Measurements from ENCODE around the gene MBTPS1. TPM values are rescaled to one million over a fixed set of nuclear protein-coding genes. Genes with fewer than 3 reads are reported as not detected.

The MBTPS1 gene
- total and polyA plus RNA-seq, 2 experiments from 2014 or later, result 18.1 to 49.3 TPM

DNA sequence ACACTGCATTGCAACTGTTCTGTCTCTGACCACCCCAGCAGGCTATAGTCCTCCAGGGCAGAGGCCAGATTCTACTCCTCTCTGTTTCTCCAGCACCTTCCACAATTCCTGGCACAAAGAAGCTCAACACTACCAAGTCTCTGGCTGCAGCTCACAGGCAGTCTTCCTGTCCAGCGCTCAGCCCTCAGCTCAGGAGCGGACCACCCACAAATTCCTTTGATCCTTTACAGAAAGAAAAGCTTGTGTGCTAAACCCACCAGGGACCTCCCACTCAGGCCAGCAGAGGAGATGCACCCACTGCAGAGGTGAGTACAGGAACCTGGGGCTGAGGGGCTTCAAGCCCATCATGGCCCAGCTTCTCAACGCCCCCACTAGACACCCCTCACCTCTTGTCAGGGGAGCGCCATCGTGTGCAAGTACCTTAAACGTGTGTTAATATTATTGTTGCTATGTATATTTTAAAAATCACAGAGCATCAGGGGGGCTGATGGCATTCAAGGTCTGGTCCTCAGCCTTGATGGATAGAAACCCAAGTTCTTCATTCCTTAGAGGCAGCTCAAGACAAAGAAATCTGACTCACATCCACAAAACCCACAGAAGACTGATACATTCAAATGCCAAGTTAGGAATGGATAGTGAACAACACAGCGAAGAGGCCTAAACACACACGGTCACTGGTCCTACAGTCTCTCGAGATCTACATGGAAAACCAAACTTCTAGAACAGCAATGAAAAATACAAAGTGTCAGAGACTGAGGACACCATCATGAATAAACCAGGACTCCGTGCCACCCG is 19.8 kb upstream of the MBTPS1 start:
- Histone ChIP-seq H3K36me3 (ENCODE audit: insufficient read depth) (no peaks in the 10 kb centered on the region; the same call in 1 of the 2 replicates), H3K4me1 (ENCODE audit: insufficient read depth) (peaks cover 43% of the 10 kb centered on the region), H3K9me2 (ENCODE audit: insufficient read depth) (no peaks in the 10 kb centered on the region), H3K27ac (ENCODE audit: low read depth) (no peak overlapping the region; the same call in 1 of the 2 replicates), H3F3A (replicated peaks; ENCODE audit: low read depth) (no peaks in the 10 kb centered on the region), H3K27me3 (ENCODE audit: insufficient read depth) (no peaks in the 10 kb centered on the region), H3K4me2 (no peak overlapping the region), H3K4me3 (no peak overlapping the region), H4K20me1 (replicated peaks; ENCODE audit: insufficient read depth) (peaks cover 14% of the 10 kb centered on the region), H3K79me2 (replicated peaks; ENCODE audit: insufficient read depth) (peaks cover 95% of the 10 kb centered on the region), H2AFZ (no peak overlapping the region)
- no peak for TF ChIP-seq STAT1 (IDR thresholded peaks at IDR 0.05; ENCODE audit: unreplicated experiment)
- no peak for TF ChIP-seq CREB1 (CRISPR knock-in tag; IDR thresholded peaks at IDR 0.05; ENCODE audit: low read depth)
- no peak for TF ChIP-seq NANOG (IDR thresholded peaks at IDR 0.05; ENCODE audit: borderline replicate concordance)
- TF ChIP-seq EZH2phosphoT487 (IDR thresholded peaks at IDR 0.05; ENCODE audit: unreplicated experiment), result no peak
- no peak for TF ChIP-seq ZNF331 (CRISPR knock-in tag; IDR thresholded peaks at IDR 0.05; ENCODE audit: low read depth)
- no peak for TF ChIP-seq EZH2 (IDR thresholded peaks at IDR 0.05; ENCODE audit: low read depth, unreplicated experiment)
- TF ChIP-seq, protein P1, sequence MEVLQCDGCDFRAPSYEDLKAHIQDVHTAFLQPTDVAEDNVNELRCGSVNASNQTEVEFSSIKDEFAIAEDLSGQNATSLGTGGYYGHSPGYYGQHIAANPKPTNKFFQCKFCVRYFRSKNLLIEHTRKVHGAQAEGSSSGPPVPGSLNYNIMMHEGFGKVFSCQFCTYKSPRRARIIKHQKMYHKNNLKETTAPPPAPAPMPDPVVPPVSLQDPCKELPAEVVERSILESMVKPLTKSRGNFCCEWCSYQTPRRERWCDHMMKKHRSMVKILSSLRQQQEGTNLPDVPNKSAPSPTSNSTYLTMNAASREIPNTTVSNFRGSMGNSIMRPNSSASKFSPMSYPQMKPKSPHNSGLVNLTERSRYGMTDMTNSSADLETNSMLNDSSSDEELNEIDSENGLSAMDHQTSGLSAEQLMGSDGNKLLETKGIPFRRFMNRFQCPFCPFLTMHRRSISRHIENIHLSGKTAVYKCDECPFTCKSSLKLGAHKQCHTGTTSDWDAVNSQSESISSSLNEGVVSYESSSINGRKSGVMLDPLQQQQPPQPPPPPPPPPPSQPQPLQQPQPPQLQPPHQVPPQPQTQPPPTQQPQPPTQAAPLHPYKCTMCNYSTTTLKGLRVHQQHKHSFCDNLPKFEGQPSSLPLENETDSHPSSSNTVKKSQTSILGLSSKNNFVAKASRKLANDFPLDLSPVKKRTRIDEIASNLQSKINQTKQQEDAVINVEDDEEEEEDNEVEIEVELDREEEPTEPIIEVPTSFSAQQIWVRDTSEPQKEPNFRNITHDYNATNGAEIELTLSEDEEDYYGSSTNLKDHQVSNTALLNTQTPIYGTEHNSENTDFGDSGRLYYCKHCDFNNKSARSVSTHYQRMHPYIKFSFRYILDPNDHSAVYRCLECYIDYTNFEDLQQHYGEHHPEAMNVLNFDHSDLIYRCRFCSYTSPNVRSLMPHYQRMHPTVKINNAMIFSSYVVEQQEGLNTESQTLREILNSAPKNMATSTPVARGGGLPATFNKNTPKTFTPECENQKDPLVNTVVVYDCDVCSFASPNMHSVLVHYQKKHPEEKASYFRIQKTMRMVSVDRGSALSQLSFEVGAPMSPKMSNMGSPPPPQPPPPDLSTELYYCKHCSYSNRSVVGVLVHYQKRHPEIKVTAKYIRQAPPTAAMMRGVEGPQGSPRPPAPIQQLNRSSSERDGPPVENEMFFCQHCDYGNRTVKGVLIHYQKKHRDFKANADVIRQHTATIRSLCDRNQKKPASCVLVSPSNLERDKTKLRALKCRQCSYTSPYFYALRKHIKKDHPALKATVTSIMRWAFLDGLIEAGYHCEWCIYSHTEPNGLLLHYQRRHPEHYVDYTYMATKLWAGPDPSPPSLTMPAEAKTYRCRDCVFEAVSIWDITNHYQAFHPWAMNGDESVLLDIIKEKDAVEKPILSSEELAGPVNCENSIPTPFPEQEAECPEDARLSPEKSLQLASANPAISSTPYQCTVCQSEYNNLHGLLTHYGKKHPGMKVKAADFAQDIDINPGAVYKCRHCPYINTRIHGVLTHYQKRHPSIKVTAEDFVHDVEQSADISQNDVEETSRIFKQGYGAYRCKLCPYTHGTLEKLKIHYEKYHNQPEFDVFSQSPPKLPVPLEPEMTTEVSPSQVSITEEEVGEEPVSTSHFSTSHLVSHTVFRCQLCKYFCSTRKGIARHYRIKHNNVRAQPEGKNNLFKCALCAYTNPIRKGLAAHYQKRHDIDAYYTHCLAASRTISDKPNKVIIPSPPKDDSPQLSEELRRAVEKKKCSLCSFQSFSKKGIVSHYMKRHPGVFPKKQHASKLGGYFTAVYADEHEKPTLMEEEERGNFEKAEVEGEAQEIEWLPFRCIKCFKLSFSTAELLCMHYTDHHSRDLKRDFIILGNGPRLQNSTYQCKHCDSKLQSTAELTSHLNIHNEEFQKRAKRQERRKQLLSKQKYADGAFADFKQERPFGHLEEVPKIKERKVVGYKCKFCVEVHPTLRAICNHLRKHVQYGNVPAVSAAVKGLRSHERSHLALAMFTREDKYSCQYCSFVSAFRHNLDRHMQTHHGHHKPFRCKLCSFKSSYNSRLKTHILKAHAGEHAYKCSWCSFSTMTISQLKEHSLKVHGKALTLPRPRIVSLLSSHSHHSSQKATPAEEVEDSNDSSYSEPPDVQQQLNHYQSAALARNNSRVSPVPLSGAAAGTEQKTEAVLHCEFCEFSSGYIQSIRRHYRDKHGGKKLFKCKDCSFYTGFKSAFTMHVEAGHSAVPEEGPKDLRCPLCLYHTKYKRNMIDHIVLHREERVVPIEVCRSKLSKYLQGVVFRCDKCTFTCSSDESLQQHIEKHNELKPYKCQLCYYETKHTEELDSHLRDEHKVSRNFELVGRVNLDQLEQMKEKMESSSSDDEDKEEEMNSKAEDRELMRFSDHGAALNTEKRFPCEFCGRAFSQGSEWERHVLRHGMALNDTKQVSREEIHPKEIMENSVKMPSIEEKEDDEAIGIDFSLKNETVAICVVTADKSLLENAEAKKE (CRISPR knock-in tag; IDR thresholded peaks at IDR 0.05), result no peak
- TF ChIP-seq ZNF114 (CRISPR knock-in tag; IDR thresholded peaks at IDR 0.05), result no peak
- TF ChIP-seq, protein P2, sequence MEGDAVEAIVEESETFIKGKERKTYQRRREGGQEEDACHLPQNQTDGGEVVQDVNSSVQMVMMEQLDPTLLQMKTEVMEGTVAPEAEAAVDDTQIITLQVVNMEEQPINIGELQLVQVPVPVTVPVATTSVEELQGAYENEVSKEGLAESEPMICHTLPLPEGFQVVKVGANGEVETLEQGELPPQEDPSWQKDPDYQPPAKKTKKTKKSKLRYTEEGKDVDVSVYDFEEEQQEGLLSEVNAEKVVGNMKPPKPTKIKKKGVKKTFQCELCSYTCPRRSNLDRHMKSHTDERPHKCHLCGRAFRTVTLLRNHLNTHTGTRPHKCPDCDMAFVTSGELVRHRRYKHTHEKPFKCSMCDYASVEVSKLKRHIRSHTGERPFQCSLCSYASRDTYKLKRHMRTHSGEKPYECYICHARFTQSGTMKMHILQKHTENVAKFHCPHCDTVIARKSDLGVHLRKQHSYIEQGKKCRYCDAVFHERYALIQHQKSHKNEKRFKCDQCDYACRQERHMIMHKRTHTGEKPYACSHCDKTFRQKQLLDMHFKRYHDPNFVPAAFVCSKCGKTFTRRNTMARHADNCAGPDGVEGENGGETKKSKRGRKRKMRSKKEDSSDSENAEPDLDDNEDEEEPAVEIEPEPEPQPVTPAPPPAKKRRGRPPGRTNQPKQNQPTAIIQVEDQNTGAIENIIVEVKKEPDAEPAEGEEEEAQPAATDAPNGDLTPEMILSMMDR (conservative IDR thresholded peaks at IDR 0.05; ENCODE audit: low read depth in 2 of 2), result no peak
- no peak for TF ChIP-seq JUNB (IDR thresholded peaks at IDR 0.05; ENCODE audit: unreplicated experiment)
- ATAC-seq, result no peak
- Mint-ChIP-seq H3K9me3 (no peaks in the 10 kb centered on the region), H3K4me1 (peaks cover 60% of the 10 kb centered on the region), H3K36me3 (ENCODE audit: low read depth) (no peaks in the 10 kb centered on the region), H3K27me3 (ENCODE audit: insufficient read depth, low read depth, poor library complexity) (peaks cover 6% of the 10 kb centered on the region), H3K4me3 (no peak overlapping the region), H3K27ac (peak overlapping the region; percentile 43; the same call in 1 of the 2 replicates)
- DNase-seq (ENCODE audit: low spot score), result no peak

Measured in GM23338 (cell line).